Fibroblast of lung (primary cell): Measurements from ENCODE around the gene CFAP298.

Experiments used
- CTCF ChIP-seq, 2 donors: IDR thresholded peaks in 1 of 2; conservative IDR thresholded peaks in 1 of 2; 1 replicate in 1 of 2; 2 replicates in 1 of 2; pipeline ENCODE4 v1.5.1; 2011 to 2012; ENCODE audit warnings: low read length in 2 of 2, control low read depth in 1 of 2, inconsistent platforms in 1 of 2, low read depth in 1 of 2, mild to moderate bottlenecking in 1 of 2
- EZH2 ChIP-seq: IDR thresholded peaks from 2 replicates; pipeline ENCODE4 v1.5.1; 2012; ENCODE audit warnings: low read length, control low read depth, mild to moderate bottlenecking; ENCODE audit errors: missing control alignments

DNA sequence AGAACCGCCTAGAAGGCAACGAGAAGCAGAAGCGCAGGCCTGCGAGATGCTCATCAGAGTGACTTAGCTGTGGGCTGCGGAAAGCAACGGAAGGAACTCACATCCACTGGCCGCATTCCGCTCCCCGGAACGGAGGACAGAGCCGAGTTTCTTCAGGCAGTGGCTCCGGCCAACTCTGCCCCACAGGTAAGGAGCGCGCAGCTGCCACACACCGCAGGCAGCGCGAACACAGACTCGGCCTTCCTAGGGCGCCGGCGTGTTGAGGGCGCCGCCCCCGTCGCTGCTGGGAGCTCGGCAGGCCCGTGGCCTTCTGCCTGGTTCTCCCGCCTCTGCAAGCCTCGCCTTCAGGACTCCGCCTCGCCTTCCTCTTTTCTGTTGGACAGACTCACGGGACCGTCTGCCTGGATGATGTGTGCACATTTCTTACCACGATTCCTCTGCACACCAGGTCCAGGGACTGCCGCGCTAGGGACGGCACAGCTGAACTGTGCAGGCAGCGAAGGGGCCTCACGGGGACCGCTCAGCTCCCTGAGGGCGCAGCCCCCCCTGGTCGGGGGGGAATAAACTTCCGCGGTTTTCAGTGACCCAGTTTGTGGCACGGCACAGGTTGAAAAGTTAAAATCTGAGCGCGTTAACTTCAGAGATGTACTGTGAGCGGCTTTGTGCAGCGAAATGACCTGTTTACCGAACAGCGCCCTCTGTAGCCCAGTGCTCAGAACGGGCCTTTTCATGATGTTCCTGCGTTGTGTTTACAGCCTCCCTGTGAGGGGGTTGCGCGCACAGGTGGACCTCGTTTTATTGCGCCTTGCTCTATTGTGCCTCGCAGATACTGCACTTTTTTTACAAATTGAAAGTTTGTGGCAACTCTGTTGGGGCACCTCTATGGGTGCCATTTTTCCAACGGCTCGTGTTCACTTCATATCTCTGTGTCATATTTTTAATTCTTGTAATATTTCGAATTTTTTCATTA is 42.6 kb downstream of the CFAP298 start:
- TF ChIP-seq EZH2: no peak
- peak; percentile 85 to 87 for TF ChIP-seq CTCF (conservative IDR thresholded peaks at IDR 0.05 in 1 of 2, IDR thresholded peaks at IDR 0.05 in 1 of 2; ENCODE audit: low read depth in 1 of 2, low read length in 2 of 2)
